ENCODE measurements around the gene ACO2.

ACO2 gene

DNA sequence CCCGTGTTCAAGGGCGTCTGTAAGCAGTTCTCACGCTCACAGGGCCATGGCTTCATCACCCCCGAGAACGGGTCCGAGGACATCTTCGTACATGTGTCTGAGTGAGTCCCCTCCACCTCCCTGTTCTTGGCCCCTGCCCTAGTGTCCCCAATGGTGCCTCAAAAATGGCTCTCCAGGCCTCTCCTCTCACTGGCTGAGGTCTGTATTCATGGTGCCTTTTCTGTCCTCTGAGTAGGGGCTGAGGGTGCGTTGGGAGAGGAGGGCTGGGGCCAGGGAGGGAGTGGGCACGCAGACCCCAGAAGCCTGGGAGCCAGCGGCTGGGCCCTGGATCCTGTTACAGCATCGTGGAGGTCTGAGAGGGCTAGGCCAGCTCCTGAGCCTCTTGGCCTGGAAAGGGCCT is 104.8 kb downstream of the ACO2 start:
- TF ChIP-seq CTCF (IDR thresholded peaks at IDR 0.05) = no peak

DNA sequence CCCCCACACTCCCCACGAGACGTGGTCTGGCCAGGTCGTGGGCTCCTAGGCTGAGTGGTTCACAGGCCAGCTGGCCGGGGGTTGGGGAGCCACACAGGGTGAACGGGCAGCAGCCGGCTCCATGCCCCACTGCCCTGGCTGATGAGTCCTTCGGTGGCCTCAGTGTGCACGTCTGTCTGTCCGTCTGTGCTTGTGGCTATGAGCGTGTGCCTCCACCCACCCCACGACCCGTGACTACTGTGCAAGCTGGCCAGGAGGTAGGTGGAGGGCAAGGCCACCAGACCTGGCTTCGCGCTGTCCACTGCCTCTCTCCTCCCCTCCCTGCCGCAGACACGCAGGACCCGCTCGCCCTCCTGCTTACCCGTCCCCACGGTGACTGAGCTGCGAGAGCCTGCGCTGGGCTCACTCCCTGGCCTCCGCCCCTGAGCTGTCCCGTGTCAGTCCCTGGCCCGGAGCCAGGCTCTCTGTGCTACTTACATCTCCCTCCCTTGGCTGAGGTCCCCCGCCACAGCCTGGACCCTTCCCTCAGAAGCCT is 106.0 kb downstream of the ACO2 start:
- TF ChIP-seq CTCF (IDR thresholded peaks at IDR 0.05) = no peak

DNA sequence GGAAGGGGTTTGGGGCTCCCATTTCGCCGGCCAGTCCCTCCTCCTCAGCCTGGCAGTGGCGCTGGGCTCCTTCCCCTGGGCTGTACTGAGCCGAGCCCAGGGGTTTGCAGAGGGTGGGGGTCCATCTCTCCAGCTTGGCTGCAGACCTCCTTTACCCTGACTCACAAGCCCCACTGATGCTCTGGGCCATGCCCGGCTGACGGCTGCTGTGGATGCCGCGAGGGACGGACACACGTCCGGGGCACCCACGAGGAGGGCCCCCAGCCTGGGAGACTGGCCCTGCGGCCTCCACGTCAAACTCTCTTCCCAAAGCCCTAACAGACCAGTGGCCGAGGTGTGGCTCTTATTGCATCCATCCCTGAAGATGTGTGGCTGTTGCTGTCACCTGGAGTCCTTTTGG is 106.6 kb downstream of the ACO2 start:
- no peak for TF ChIP-seq CTCF (IDR thresholded peaks at IDR 0.05)

- peak; percentile 43 for TF ChIP-seq CTCF (IDR thresholded peaks at IDR 0.05)
Measured at GRCh38 chr22:41576877-41577276, 108.0 kb downstream of the ACO2 start.

DNA sequence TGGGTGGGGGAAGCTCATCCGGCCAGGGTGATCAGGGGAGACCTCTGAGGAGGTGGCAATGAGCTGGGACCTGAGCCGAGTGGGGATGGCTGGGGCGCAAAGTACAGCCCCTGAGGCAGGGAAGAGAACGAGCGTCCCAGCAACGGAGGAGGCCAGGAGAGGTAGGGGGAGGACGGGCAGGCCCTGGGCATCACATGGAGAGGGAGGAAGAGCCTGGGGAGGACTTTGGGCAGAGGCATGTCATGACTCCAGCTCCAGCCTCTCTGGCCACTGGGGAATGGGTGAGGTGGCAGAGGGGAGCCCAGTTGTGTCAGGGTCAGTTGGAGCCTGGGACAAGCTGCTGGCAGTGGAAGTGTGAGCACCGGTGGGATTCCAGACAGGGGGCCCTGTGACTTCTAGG is 109.2 kb downstream of the ACO2 start:
- no peak for TF ChIP-seq CTCF (IDR thresholded peaks at IDR 0.05)

Data from LNCAP (cell line).